HepG2 (cell line): Measurements from ENCODE around the gene DLL1. TPM values are rescaled to one million over a fixed set of nuclear protein-coding genes. Genes with fewer than 3 reads are reported as not detected.

Experiments used
- ATAC-seq: fragments of 200-7000 bp; cut with Tn5 transposase; 3 replicates; pipeline ENCODE4 v1.9.1; 2020; ENCODE audit warnings: mild to moderate bottlenecking, moderate library complexity
- BruUV-seq: library from RNA; stranded (reverse); fragments of 400-500 nt; replicated peaks from 2 replicates; lab custom pipeline; 2021; lab: Mats Ljungman, UMichigan
- CTCF ChIA-PET: fragments of 300-600 bp; formaldehyde crosslinking; extraction: SDS; loops from one replicate; lab custom pipeline; 2021; ENCODE audit warnings: low total read pairs, inconsistent platforms, low intra/inter-chr PET ratio; lab: Yijun Ruan, JAX
- POLR2A ChIA-PET: fragments of 350-600 bp; sonication (Branson Sonifier 250); formaldehyde crosslinking; loops from one replicate; lab custom pipeline; 2020; ENCODE audit warnings: antibody characterized with exemption, inconsistent platforms; lab: Yijun Ruan, JAX
- DNase-seq: peaks from one replicate; pipeline ENCODE4 v3.0.0-alpha.2; 2015; ENCODE audit warnings: low spot score
- FAIRE-seq: peaks from 3 replicates; lab custom pipeline; 2011; peaks lifted over from hg19 to GRCh38; lab: Jason Lieb, UNC
- H2AFZ ChIP-seq: one replicate; pipeline ENCODE4 v1.6.1; 2011; ENCODE audit warnings: low read length, inconsistent platforms
- H3K27ac ChIP-seq: fragments of 300-600 bp; 3 replicates; pipeline ENCODE4 v1.8.0; 2011; ENCODE audit warnings: mixed run types, mild to moderate bottlenecking, mixed read lengths, low read length, inconsistent platforms; ENCODE audit not compliant: insufficient read depth; ENCODE audit errors: extremely low read length
- H3K27me3 ChIP-seq, 2 experiments: fragments of 200-600 bp in 1 of 2; 2 replicates in 1 of 2; 3 replicates in 1 of 2; pipeline versions ENCODE4 v1.6.0 to v1.8.0; 2011; ENCODE audit warnings: low read length in 2 of 2, mild to moderate bottlenecking in 2 of 2, moderate library complexity in 2 of 2, inconsistent platforms in 1 of 2; ENCODE audit not compliant: insufficient read depth in 2 of 2, control insufficient read depth in 1 of 2
- H3K36me3 ChIP-seq, 2 experiments: fragments of 200-600 bp in 1 of 2; replicated peaks in 1 of 2; 2 replicates in 1 of 2; 3 replicates in 1 of 2; pipeline versions ENCODE4 v1.5.1 to v1.8.0; 2011; ENCODE audit warnings: low read length in 2 of 2, inconsistent platforms in 1 of 2; ENCODE audit not compliant: insufficient read depth in 2 of 2, control insufficient read depth in 1 of 2
- H3K4me1 ChIP-seq: 2 replicates; pipeline ENCODE4 v1.5.1; 2012; ENCODE audit warnings: low read length, inconsistent platforms; ENCODE audit not compliant: insufficient read depth
- H3K4me2 ChIP-seq: 2 replicates; pipeline ENCODE4 v1.6.0; 2011; ENCODE audit warnings: low read depth, low read length, inconsistent platforms
- H3K4me3 ChIP-seq, 3 experiments: fragments of 200-600 bp in 1 of 3; sonication (generic), shearing (Covaris generic) in 1 of 3; replicated peaks in 1 of 3; 2 replicates each; pipeline ENCODE4 v1.5.1; 2011 to 2016; ENCODE audit warnings: low read length in 3 of 3, inconsistent platforms in 2 of 3, low read depth in 2 of 3, mild to moderate bottlenecking in 2 of 3, control low read depth in 1 of 3, mixed read lengths in 1 of 3; ENCODE audit not compliant: insufficient read depth in 1 of 3
- H3K79me2 ChIP-seq: one replicate; pipeline ENCODE4 v1.6.1; 2011; ENCODE audit warnings: low read length, inconsistent platforms; ENCODE audit not compliant: insufficient read depth
- H3K9ac ChIP-seq: 2 replicates; pipeline ENCODE4 v1.6.0; 2011; ENCODE audit warnings: mild to moderate bottlenecking, low read depth, low read length, inconsistent platforms; ENCODE audit not compliant: insufficient read depth
- H3K9me3 ChIP-seq: 2 replicates; pipeline ENCODE4 v1.5.1; 2012; ENCODE audit warnings: mild to moderate bottlenecking, low read length
- H4K20me1 ChIP-seq: 2 replicates; pipeline ENCODE4 v1.6.0; 2011; ENCODE audit warnings: inconsistent platforms, mild to moderate bottlenecking, low read length, moderate library complexity; ENCODE audit not compliant: insufficient read depth
- JUND ChIP-seq: sonication (generic); formaldehyde crosslinking; IDR thresholded peaks from 2 replicates; pipeline ENCODE4 v1.8.0; 2022; ENCODE audit warnings: mild to moderate bottlenecking, missing genetic modification reagents
- NCOA1 ChIP-seq: sonication (generic); formaldehyde crosslinking; IDR thresholded peaks from 2 replicates; pipeline ENCODE4 v1.9.0; 2021; ENCODE audit warnings: missing genetic modification reagents
- SIX1 ChIP-seq: sonication (generic); formaldehyde crosslinking; IDR thresholded peaks from 2 replicates; pipeline ENCODE4 v1.4.0; 2020; ENCODE audit warnings: missing genetic modification reagents, borderline replicate concordance
- U2AF2 ChIP-seq: fragments of 200-400 bp; formaldehyde crosslinking; IDR thresholded peaks from 2 replicates; pipeline ENCODE4 v1.6.1; 2017; ENCODE audit warnings: low read depth, mild to moderate bottlenecking, low read length
- ZSCAN30 ChIP-seq: sonication (generic); formaldehyde crosslinking; IDR thresholded peaks from 2 replicates; pipeline ENCODE4 v1.5.0; 2020; ENCODE audit warnings: mild to moderate bottlenecking, missing genetic modification reagents
- WGBS: methylation state at CpG from one replicate; pipeline ENCODE4 v1.1.6; 2017; ENCODE audit warnings: low lambda C conversion rate; 5-methylcytosine and 5-hydroxymethylcytosine counted together
- in situ Hi-C: cut with HindIII; loops from 2 replicates; pipeline ENCODE4 v1.10.0; 2017; ENCODE audit warnings: low pct_unique_long_range_greater_than_20kb; ENCODE audit not compliant: extremely low pct_ligation_motif_present
- intact Hi-C: fragments of 100-400 bp; cut with micrococcal nuclease; formaldehyde crosslinking; loops from one replicate; pipeline ENCODE4 v1.10.0; 2022; ENCODE audit not compliant: unreplicated experiment
- polyA plus RNA-seq, 8 experiments: library from polyadenylated mRNA; depleted of rRNA in 3 of 8; stranded (reverse) in 7 of 8; unstranded in 1 of 8; fragments of >200 nt; fragmentation: Illumina TruSeq in 4 of 8; extraction: Trizol in 4 of 8; gene quantifications; 2 replicates each; pipeline versions ENCODE4 v1.2.1 to v1.2.3, GENCODE V29; 2011 to 2016; ENCODE audit warnings: low read depth in 4 of 8, missing spikeins in 1 of 8, mixed read lengths in 1 of 8; ENCODE audit not compliant: insufficient read depth in 1 of 8
- total RNA-seq, 5 experiments: library from RNA; depleted of rRNA; stranded (reverse); fragments of >200 nt; fragmentation: Illumina TruSeq; extraction: Trizol; gene quantifications; 2 replicates each; pipeline ENCODE4 v1.2.3, GENCODE V29; 2016; ENCODE audit warnings: low read depth in 1 of 5
- TF ChIP-seq, protein P1 (sequence below): sonication (generic); formaldehyde crosslinking; IDR thresholded peaks from 2 replicates; pipeline ENCODE4 v1.5.0; 2020; ENCODE audit warnings: mild to moderate bottlenecking, missing genetic modification reagents, borderline replicate concordance
- TF ChIP-seq, protein P2 (sequence below): sonication (generic); formaldehyde crosslinking; IDR thresholded peaks from 2 replicates; pipeline ENCODE4 v1.5.0; 2020; ENCODE audit warnings: mild to moderate bottlenecking, missing genetic modification reagents
- TF ChIP-seq, protein P3 (sequence below): sonication (generic); formaldehyde crosslinking; IDR thresholded peaks from 2 replicates; pipeline ENCODE4 v1.4.0; 2020; ENCODE audit warnings: mild to moderate bottlenecking, missing genetic modification reagents
- TF ChIP-seq, protein P4 (sequence below): sonication (generic); IDR thresholded peaks from 2 replicates; pipeline ENCODE4 v1.6.1; 2016; ENCODE audit warnings: low read depth, borderline replicate concordance

DLL1 gene
- total and polyA plus RNA-seq, 2 of the 13 experiments (the other 11 are each of a cell fraction or from before 2014, with no cell fraction given), result not detected

DNA sequence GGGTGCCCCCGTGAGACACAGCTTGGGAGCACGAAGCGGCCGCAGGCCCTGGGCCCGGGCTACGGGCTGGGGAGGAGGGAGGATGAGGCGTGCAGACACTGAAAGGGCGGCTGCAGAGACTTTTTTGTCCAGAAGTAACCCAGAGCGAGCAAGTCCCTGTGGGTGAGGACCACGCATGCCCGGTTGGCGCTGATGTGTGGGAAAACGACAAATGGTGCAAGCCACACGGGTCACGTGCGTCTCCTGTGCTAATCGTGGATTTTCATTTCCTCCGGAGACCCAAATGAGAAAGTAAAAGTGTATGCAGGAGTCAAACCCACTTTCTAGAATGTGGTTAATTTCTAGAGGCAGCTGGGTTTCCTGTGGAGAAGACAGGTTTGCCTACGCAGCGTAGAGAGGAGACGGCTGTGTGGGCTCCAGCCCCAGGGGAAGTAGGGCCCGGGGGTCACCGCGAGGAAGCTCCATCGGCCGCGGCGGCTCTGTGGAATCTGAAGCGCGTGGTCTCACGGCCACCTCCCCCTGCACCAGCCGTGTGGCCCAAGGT lies 19.0 kb downstream of the DLL1 start:
- CTCF ChIA-PET, result no interaction called here
- peaks cover 41 to 90% of the 10 kb centered on the region in 2 experiments for H3K27me3 ChIP-seq

More for the DNA sequence above, 19.0 kb downstream of the DLL1 start:
- H3K4me3 ChIP-seq, result no peak overlapping the region
- 30% methylated on average over 32 of the region's 32 CpGs for WGBS
- no peak for DNase-seq
- no peak for TF ChIP-seq ZSCAN30
- TF ChIP-seq JUND (CRISPR knock-in tag), result no peak
- TF ChIP-seq, protein P1, sequence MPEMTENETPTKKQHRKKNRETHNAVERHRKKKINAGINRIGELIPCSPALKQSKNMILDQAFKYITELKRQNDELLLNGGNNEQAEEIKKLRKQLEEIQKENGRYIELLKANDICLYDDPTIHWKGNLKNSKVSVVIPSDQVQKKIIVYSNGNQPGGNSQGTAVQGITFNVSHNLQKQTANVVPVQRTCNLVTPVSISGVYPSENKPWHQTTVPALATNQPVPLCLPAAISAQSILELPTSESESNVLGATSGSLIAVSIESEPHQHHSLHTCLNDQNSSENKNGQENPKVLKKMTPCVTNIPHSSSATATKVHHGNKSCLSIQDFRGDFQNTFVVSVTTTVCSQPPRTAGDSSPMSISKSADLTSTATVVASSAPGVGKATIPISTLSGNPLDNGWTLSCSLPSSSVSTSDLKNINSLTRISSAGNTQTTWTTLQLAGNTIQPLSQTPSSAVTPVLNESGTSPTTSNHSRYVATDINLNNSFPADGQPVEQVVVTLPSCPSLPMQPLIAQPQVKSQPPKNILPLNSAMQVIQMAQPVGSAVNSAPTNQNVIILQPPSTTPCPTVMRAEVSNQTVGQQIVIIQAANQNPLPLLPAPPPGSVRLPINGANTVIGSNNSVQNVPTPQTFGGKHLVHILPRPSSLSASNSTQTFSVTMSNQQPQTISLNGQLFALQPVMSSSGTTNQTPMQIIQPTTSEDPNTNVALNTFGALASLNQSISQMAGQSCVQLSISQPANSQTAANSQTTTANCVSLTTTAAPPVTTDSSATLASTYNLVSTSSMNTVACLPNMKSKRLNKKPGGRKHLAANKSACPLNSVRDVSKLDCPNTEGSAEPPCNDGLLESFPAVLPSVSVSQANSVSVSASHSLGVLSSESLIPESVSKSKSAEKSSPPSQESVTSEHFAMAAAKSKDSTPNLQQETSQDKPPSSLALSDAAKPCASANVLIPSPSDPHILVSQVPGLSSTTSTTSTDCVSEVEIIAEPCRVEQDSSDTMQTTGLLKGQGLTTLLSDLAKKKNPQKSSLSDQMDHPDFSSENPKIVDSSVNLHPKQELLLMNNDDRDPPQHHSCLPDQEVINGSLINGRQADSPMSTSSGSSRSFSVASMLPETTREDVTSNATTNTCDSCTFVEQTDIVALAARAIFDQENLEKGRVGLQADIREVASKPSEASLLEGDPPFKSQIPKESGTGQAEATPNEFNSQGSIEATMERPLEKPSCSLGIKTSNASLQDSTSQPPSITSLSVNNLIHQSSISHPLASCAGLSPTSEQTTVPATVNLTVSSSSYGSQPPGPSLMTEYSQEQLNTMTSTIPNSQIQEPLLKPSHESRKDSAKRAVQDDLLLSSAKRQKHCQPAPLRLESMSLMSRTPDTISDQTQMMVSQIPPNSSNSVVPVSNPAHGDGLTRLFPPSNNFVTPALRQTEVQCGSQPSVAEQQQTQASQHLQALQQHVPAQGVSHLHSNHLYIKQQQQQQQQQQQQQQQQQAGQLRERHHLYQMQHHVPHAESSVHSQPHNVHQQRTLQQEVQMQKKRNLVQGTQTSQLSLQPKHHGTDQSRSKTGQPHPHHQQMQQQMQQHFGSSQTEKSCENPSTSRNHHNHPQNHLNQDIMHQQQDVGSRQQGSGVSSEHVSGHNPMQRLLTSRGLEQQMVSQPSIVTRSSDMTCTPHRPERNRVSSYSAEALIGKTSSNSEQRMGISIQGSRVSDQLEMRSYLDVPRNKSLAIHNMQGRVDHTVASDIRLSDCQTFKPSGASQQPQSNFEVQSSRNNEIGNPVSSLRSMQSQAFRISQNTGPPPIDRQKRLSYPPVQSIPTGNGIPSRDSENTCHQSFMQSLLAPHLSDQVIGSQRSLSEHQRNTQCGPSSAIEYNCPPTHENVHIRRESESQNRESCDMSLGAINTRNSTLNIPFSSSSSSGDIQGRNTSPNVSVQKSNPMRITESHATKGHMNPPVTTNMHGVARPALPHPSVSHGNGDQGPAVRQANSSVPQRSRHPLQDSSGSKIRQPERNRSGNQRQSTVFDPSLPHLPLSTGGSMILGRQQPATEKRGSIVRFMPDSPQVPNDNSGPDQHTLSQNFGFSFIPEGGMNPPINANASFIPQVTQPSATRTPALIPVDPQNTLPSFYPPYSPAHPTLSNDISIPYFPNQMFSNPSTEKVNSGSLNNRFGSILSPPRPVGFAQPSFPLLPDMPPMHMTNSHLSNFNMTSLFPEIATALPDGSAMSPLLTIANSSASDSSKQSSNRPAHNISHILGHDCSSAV (CRISPR knock-in tag), result no peak
- TF ChIP-seq, protein P2, sequence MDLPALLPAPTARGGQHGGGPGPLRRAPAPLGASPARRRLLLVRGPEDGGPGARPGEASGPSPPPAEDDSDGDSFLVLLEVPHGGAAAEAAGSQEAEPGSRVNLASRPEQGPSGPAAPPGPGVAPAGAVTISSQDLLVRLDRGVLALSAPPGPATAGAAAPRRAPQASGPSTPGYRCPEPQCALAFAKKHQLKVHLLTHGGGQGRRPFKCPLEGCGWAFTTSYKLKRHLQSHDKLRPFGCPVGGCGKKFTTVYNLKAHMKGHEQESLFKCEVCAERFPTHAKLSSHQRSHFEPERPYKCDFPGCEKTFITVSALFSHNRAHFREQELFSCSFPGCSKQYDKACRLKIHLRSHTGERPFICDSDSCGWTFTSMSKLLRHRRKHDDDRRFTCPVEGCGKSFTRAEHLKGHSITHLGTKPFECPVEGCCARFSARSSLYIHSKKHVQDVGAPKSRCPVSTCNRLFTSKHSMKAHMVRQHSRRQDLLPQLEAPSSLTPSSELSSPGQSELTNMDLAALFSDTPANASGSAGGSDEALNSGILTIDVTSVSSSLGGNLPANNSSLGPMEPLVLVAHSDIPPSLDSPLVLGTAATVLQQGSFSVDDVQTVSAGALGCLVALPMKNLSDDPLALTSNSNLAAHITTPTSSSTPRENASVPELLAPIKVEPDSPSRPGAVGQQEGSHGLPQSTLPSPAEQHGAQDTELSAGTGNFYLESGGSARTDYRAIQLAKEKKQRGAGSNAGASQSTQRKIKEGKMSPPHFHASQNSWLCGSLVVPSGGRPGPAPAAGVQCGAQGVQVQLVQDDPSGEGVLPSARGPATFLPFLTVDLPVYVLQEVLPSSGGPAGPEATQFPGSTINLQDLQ, result no peak
- TF ChIP-seq SIX1 (CRISPR knock-in tag), result no peak
- TF ChIP-seq NCOA1 (CRISPR knock-in tag), result no peak
- no peak for TF ChIP-seq U2AF2
- TF ChIP-seq, protein P3, sequence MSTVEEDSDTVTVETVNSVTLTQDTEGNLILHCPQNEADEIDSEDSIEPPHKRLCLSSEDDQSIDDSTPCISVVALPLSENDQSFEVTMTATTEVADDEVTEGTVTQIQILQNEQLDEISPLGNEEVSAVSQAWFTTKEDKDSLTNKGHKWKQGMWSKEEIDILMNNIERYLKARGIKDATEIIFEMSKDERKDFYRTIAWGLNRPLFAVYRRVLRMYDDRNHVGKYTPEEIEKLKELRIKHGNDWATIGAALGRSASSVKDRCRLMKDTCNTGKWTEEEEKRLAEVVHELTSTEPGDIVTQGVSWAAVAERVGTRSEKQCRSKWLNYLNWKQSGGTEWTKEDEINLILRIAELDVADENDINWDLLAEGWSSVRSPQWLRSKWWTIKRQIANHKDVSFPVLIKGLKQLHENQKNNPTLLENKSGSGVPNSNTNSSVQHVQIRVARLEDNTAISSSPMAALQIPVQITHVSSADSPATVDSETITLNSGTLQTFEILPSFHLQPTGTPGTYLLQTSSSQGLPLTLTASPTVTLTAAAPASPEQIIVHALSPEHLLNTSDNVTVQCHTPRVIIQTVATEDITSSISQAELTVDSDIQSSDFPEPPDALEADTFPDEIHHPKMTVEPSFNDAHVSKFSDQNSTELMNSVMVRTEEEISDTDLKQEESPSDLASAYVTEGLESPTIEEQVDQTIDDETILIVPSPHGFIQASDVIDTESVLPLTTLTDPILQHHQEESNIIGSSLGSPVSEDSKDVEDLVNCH (CRISPR knock-in tag), result no peak
- TF ChIP-seq, protein P4, sequence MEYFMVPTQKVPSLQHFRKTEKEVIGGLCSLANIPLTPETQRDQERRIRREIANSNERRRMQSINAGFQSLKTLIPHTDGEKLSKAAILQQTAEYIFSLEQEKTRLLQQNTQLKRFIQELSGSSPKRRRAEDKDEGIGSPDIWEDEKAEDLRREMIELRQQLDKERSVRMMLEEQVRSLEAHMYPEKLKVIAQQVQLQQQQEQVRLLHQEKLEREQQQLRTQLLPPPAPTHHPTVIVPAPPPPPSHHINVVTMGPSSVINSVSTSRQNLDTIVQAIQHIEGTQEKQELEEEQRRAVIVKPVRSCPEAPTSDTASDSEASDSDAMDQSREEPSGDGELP, result no peak
- TF ChIP-seq, all 625 proteins: peak for 0
- H3K9me3 ChIP-seq, result no peaks in the 10 kb centered on the region
- POLR2A ChIA-PET, result no interaction called here
- H2AFZ ChIP-seq, result no peak overlapping the region
- BruUV-seq, result no TSS peak
- ATAC-seq (no peak), FAIRE-seq (no peak)
- H3K79me2 ChIP-seq, result no peaks in the 10 kb centered on the region
- H3K4me2 ChIP-seq, result no peak overlapping the region
- intact Hi-C loops, result no loop called here
- in situ Hi-C loops, result no loop called here
- H3K27ac ChIP-seq, result no peak overlapping the region
- H3K36me3 ChIP-seq, result no peaks in the 10 kb centered on the region
- no peak overlapping the region for H3K9ac ChIP-seq
- H4K20me1 ChIP-seq, result no peaks in the 10 kb centered on the region
- no peaks in the 10 kb centered on the region for H3K4me1 ChIP-seq
